GM18508 (cell line): Measurements from ENCODE around the gene IGFLR1.
A peak's percentile ranks its signal among the peaks of the same experiment; 100 is the strongest.
"Not testable (repeated sequence)": the region's sequence is repeated elsewhere in the genome, so short reads cannot be mapped to it uniquely, and the experiment has no call there.

Experiments
- ATAC-seq: cut with Tn5 transposase; IDR thresholded peaks from one replicate; pipeline ENCODE4 v1.9.1; 2021; ENCODE audit warnings: moderate number of reproducible peaks; ENCODE audit not compliant: insufficient read depth, unreplicated experiment

The IGFLR1 gene

GRCh38 chr19:35777961-35778360 lies 35.7 kb upstream of the IGFLR1 start:
- no peak for ATAC-seq

- ATAC-seq, result no peak
These were observed 35.0 kb upstream of the IGFLR1 start for GRCh38 chr19:35777086-35777841.

GRCh38 chr19:35776102-35776788 lies 34.0 kb upstream of the IGFLR1 start:
- ATAC-seq, result no peak

DNA sequence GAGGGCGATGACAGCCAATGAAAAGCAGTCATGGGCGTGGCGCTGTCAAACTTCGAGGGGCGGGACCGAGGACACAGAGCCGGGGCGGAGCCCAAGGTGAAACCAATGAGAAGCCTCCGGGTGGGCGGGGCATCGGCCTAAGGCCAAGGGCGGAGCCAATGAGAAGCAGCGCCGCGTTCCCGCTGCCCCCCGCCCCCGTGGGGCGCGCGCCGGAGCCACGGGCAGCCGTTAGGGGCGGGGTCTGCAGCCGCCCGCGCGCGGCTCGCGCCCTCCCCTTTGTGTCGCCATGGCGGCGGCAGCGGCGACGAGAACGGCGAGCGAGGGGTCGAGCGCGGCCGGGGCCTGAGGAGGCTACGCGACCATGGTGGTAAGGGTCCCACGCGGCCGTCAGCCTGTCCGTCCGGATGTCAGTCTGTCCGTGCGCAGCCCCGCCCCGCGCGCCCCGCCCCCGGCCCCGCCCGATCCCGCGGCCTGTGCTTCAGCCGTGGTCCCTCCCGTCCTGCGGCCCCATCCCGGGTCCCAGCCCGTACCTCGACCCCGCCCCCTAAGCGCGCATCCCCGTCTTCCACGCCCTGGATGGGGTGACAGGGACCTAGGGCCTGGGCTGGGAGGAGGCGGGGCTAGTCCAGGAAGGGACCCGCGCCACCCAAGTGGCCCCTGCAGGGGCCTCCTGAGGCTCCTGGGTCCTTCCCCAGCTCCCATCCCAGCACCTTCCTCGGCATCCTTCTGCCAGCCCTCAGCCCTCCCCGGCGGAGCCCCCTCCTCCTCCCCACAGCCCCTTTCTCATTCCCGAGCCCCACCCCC lies 33.2 kb upstream of the IGFLR1 start, which contains the start of gene ARHGAP33:
ARHGAP33 (plus strand) TSS at position 267 of the 804 bp plus-strand sequence; CDS start at position 362, 95 bp downstream.
- ATAC-seq, result peak; percentile 65

- no peak for ATAC-seq
These were observed 32.7 kb upstream of the IGFLR1 start for GRCh38 chr19:35775046-35775297.

DNA sequence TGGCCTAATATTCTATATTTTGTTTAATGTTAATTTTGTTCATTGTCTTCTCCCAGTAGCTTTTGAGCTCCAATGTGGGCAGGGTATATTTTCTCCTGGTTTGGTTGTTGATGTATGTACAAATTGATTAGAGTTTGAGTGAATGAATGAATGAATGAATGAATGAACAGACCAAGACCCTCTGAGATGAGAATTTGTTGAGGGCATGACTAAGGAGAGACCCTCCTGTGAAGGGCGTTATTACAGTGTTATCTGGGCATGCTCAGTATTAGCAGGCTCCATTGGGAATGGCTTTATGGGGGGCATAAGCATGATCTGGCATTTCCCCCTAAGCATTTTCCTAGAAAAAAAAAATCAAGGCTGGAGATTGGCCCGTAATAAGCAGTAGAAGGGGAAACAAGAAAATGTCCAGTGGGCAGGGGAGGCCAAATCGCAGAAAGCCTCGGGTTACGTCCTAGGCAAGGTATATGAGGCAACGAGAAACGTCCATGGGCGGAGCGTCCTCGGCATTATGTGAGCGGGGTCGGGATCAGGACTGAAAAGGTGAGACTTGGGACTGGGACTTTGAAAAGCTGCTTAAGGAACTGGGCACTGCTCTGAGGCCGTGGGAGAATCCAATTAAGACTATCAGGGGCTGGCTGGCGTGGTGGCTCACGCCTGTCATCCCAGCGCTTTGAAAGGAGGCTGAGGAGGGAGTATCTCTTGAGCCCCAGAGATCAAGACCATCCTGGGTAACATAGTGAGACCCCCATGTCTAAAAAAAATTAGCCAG lies 32.2 kb upstream of the IGFLR1 start:
- ATAC-seq, result no peak

GRCh38 chr19:35773020-35773806 lies 31.0 kb upstream of the IGFLR1 start:
- ATAC-seq, result no peak

- ATAC-seq, result not testable (repeated sequence)
These were observed 30.1 kb upstream of the IGFLR1 start for GRCh38 chr19:35772362-35772761.

- no peak for ATAC-seq
These were observed 25.8 kb upstream of the IGFLR1 start for GRCh38 chr19:35768082-35768421.

DNA sequence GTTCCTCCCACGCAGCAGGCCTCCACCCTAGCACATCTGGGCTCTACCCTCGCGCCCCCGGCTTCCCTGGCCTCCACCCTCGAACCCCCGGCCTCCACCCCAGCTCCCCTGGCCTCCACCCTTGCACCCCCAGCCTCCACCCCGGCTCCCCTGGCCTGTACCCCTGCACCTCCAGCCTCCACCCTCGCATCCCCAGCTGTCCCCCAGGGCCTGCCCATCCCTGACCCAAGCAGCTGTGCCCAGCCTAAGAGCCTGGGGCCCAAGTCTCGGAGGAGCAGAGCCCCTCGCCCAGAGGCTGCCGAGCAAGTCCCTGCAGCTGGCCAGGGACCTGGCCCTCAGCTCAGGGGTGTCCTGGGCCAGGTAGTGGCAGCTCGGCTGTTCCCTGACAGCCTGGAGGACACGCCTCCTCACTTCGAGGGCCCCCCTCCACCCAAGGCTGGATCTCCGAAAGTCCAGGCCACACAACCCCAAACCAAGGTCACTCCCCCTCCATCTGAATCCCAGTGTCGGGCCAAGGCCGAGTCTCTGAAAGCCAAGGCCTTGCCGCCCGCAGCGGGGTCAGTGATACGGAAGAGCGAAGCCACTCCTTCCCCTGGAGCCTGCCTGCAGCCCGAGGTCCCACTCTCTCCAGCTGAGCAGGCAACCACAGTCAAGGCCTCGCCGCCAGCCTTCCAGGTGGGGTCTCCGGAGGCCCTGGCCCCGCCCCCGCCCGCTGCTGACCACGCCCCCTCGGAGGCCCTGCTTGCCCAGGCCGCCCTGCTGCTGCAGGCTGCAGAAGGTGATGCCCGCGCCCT lies 25.2 kb upstream of the IGFLR1 start:
- ATAC-seq, result no peak

DNA sequence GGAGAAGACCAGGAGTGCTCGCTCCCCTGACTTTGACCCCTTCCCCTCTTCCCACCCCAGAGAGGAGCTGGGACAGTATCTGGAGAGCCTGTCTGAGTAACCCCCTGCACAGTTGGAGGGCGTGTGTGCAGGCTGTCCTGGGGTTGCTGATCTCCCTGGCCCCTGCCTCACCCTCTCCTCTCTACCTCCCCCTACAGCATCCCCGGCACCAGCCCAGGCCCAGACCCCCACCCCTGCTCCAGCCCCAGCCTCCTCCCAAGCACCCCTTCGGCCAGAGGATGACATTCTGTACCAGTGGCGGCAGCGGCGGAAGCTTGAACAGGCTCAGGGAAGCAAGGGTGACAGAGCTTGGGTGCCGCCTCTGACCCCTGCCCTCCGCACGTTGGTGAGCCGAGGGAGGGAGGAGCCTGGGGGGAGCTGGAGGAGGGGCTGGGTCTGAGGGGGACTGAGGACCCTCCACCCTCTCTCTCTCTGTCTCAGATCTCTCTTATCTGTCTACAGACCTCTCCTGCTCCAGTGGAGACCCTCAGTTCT lies 24.4 kb upstream of the IGFLR1 start:
- ATAC-seq, result no peak

GRCh38 chr19:35764432-35765315 lies 22.4 kb upstream of the IGFLR1 start:
- no peak for ATAC-seq

- no peak for ATAC-seq
These were observed 18.6 kb upstream of the IGFLR1 start for GRCh38 chr19:35760711-35761349.

DNA sequence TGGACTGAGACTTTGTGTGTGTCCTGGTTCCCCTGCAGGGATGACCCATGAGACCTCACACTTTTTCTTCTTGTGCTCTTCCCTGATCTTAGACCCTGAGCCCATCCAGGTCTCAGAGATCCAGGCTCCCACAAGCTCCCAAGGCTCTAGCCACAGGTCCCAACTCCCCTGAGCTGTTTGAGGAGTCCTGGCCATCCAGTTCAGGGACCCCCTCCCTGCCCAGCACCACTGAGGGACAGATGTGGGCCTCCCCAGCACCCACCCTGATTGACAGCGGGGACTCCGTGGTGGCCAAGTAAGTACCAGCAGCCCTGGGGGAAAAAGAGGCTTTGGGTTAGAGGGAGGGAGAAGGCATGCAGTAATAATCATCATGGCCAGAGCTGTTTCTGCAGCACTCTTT lies 17.4 kb upstream of the IGFLR1 start:
- no peak for ATAC-seq

DNA sequence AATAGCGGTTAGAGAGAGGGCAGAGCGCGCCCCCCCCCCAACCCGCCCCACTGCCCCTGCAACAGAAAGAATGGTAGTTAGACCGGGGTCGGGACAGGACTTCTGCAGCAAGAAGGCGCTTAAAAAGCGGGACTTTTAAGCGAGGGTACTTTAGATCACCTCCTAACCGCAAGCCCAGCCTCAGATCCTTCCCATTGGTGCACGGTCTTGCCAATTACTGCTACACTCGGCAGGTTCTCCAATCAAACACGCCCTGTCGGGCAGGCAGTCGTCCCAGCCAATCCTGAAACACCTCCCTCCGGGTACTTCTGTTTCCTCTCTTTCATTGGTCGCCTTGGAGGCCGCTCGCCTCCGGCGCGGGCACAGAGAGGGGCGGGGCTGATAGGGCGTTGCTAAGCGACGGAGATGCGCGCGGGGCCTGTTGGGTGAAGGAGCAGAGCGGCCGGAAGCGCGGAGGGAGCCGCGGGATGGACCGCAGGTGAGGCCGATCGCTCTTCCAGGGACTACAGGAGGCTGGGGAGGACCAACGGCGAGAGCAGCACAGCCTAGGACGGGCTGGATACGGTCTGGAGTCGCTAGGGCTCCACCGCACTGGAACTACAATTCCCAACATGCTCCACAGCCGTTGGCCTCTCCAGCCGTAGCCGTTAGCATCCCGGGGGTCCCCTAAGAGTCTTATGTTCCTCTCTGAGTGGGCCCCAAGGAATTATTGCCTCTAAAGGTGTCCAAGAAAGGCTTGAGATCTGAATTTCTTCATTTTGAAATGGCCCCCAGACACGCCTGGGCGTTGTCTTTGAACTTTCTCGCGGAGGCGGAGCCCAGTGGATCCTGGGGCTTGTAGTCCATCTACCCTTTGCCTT lies 15.7 kb upstream of the IGFLR1 start, which contains the start of gene PROSER3:
PROSER3 (plus strand) TSS at position 428 of the 860 bp plus-strand sequence; CDS start at position 468, 40 bp downstream.
- ATAC-seq, result peak; percentile 87

DNA sequence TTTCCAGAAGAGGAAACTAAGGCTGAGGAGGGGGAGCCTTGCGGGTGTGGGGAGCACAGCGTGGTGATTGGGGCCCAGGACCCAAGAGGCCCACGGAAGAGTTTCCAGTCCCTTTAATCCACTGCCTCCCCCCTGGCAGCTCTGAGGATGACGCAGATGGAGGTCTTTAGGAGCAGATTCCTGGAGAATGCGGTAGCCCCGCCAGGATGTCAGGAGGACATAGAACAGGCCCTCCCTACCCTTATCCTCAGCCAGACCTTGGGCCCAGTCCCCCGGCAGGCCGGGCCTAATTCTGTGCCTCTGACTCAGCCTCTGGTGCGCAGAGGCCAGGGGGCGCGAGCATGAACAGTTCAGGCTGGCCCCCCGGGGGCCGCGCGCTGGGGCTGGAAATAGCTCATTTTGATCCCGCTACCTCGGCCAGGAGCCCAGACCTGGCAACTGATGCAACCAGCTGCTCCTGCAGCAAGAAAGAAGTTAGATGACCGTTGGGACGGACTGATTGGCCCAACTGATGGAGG lies 15.0 kb upstream of the IGFLR1 start:
- ATAC-seq, result no peak
